NCI-H2196 treated with DMSO at 0.1 percent for 48 hours (cell line): ENCODE results near the gene MYO1B.

Source experiments
- DNase-seq: peaks from one replicate; lab custom pipeline; 2025; ENCODE audit not compliant: unreplicated experiment; lab: John Stamatoyannopoulos, UW

MYO1B gene

GRCh38 chr2:191296083-191297006 lies 51.1 kb downstream of the MYO1B start:
- DNase-seq = no peak

GRCh38 chr2:191297033-191297432 lies 51.8 kb downstream of the MYO1B start:
- no peak for DNase-seq

- no peak for DNase-seq
Observed at GRCh38 chr2:191298306-191298705, 53.1 kb downstream of the MYO1B start.

- DNase-seq = no peak
Observed at GRCh38 chr2:191299010-191299409, 53.8 kb downstream of the MYO1B start.

- DNase-seq = no peak
Observed at GRCh38 chr2:191299866-191300265, 54.7 kb downstream of the MYO1B start.

GRCh38 chr2:191301971-191302370 lies 56.8 kb downstream of the MYO1B start:
- DNase-seq = no peak

- no peak for DNase-seq
Observed at GRCh38 chr2:191302459-191303139, 57.4 kb downstream of the MYO1B start.

GRCh38 chr2:191303140-191304005 lies 58.2 kb downstream of the MYO1B start:
- DNase-seq = no peak

GRCh38 chr2:191304939-191305875 lies 60.0 kb downstream of the MYO1B start:
- no peak for DNase-seq

GRCh38 chr2:191308026-191308425 lies 62.8 kb downstream of the MYO1B start:
- no peak for DNase-seq

GRCh38 chr2:191311156-191311555 lies 66.0 kb downstream of the MYO1B start:
- no peak for DNase-seq

- no peak for DNase-seq
Observed at GRCh38 chr2:191311627-191312026, 66.4 kb downstream of the MYO1B start.

GRCh38 chr2:191312163-191312562 lies 67.0 kb downstream of the MYO1B start:
- DNase-seq = no peak

GRCh38 chr2:191312662-191313061 lies 67.5 kb downstream of the MYO1B start:
- DNase-seq = no peak

- no peak for DNase-seq
Observed at GRCh38 chr2:191314697-191315364, 69.6 kb downstream of the MYO1B start.

- DNase-seq = no peak
Observed at GRCh38 chr2:191315365-191315752, 70.2 kb downstream of the MYO1B start.

GRCh38 chr2:191316246-191316994 lies 71.2 kb downstream of the MYO1B start:
- DNase-seq = no peak

GRCh38 chr2:191318037-191318728 lies 73.0 kb downstream of the MYO1B start:
- no peak for DNase-seq
